ENCODE measurements around the gene PLD1. TPM values are rescaled to one million over a fixed set of nuclear protein-coding genes. Genes with fewer than 3 reads are reported as not detected.
A peak's percentile ranks its signal among the peaks of the same experiment; 100 is the strongest.

The PLD1 gene
- total RNA-seq, 1 donor from 2014 or later = 59.5 TPM

- Histone ChIP-seq H3K4me1 (peaks cover 33% of the 10 kb centered on the region), H3K27me3 (ENCODE audit: low read depth) (no peaks in the 10 kb centered on the region), H3K9me3 (replicated peaks) (no peaks in the 10 kb centered on the region), H3K27ac (replicated peaks) (no peak overlapping the region), H3K4me3 (no peak overlapping the region), H3K36me3 (no peaks in the 10 kb centered on the region)
- DNase-seq = no peak
- no peak for TF ChIP-seq CTCF (IDR thresholded peaks at IDR 0.05; ENCODE audit: borderline replicate concordance)
- intact Hi-C loops (cut with micrococcal nuclease) = no loop called here
Observed at GRCh38 chr3:171799501-171799900, 10.8 kb downstream of the PLD1 start.

GRCh38 chr3:171797873-171798272, 12.4 kb downstream of the PLD1 start:
- no peak for TF ChIP-seq CTCF (IDR thresholded peaks at IDR 0.05; ENCODE audit: borderline replicate concordance)
- H3K4me1 ChIP-seq = peaks cover 28% of the 10 kb centered on the region

GRCh38 chr3:171797265-171797679, 13.0 kb downstream of the PLD1 start:
- H3K36me3 ChIP-seq = no peaks in the 10 kb centered on the region
- no peaks in the 10 kb centered on the region for H3K27me3 ChIP-seq (ENCODE audit: low read depth)
- DNase-seq = no peak
- H3K4me1 ChIP-seq = peaks cover 28% of the 10 kb centered on the region
- no peaks in the 10 kb centered on the region for H3K9me3 ChIP-seq (replicated peaks)
- intact Hi-C loops (cut with micrococcal nuclease) = no loop called here
- H3K4me3 ChIP-seq = no peak overlapping the region
- TF ChIP-seq CTCF (IDR thresholded peaks at IDR 0.05; ENCODE audit: borderline replicate concordance) = no peak
- no peak overlapping the region for H3K27ac ChIP-seq (replicated peaks)

More at GRCh38 chr3:171797873-171798272, 12.4 kb downstream of the PLD1 start:
- DNase-seq = no peak
- Histone ChIP-seq H3K4me3 (no peak overlapping the region), H3K27me3 (ENCODE audit: low read depth) (no peaks in the 10 kb centered on the region), H3K9me3 (replicated peaks) (no peaks in the 10 kb centered on the region), H3K36me3 (no peaks in the 10 kb centered on the region), H3K27ac (replicated peaks) (no peak overlapping the region)
- intact Hi-C loops (cut with micrococcal nuclease) = no loop called here

DNA sequence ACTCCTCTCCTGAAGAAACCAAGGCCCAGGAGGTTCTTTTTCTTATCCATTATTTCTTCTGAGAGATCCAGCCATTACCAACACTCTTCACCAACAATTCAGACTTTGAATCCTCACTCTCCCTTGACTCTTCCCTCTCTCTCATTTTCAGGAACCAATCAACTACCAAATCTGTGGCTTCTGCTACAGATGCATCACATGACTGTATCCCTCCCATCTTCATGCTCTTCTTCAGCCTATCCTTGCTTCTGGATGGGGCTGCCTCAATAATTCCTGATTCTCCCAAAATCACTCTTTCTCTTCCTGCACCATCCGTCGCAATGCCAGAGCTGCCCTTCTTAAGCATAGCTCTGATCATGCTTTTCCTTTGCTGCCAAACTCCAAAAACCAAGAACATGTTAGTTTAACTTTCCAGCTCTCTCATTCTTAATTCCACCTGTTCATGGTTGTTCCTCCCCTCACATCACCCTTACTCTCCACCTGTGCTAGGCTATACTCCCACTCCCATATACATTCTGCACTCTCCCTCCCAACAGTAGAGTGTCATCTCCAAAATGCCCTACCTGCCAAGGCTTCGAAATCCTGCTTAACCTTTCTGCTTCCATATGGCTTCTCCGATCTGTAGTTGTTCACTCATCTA, 13.5 kb downstream of the PLD1 start:
- no peak for DNase-seq
- no peak for TF ChIP-seq CTCF (IDR thresholded peaks at IDR 0.05; ENCODE audit: borderline replicate concordance)
- Histone ChIP-seq H3K36me3 (no peaks in the 10 kb centered on the region), H3K27me3 (ENCODE audit: low read depth) (no peaks in the 10 kb centered on the region), H3K9me3 (replicated peaks) (no peaks in the 10 kb centered on the region), H3K27ac (replicated peaks) (no peak overlapping the region), H3K4me3 (no peak overlapping the region), H3K4me1 (peaks cover 28% of the 10 kb centered on the region)
- intact Hi-C loops (cut with micrococcal nuclease) = no loop called here

GRCh38 chr3:171792531-171792930, 17.8 kb downstream of the PLD1 start:
- Histone ChIP-seq H3K9me3 (replicated peaks) (no peaks in the 10 kb centered on the region), H3K4me3 (no peak overlapping the region), H3K36me3 (no peaks in the 10 kb centered on the region), H3K27ac (replicated peaks) (peak overlapping the region; percentile 27), H3K27me3 (ENCODE audit: low read depth) (no peaks in the 10 kb centered on the region), H3K4me1 (peaks cover 32% of the 10 kb centered on the region)
- intact Hi-C loops (cut with micrococcal nuclease) = no loop called here
- TF ChIP-seq CTCF (IDR thresholded peaks at IDR 0.05; ENCODE audit: borderline replicate concordance) = no peak
- no peak for DNase-seq
